Esophagus (tissue), 2 donors: ENCODE measurements around the gene OR6J1. TPM values are rescaled to one million over a fixed set of nuclear protein-coding genes. Genes with fewer than 3 reads are reported as not detected.
"Not testable (repeated sequence)": the region's sequence is repeated elsewhere in the genome, so short reads cannot be mapped to it uniquely, and the experiment has no call there.

Source experiments
- H3K27ac ChIP-seq, 2 donors: one replicate each; pipeline ENCODE4 v1.5.1; 2013; ENCODE audit warnings: low read depth in 2 of 2, mild to moderate bottlenecking in 2 of 2, inconsistent platforms in 1 of 2, low read length in 1 of 2, moderate library complexity in 1 of 2
- H3K27me3 ChIP-seq, 2 donors: one replicate each; pipeline ENCODE4 v1.6.1; 2013; ENCODE audit warnings: low read length in 2 of 2, control low read depth in 1 of 2, mild to moderate bottlenecking in 1 of 2; ENCODE audit not compliant: insufficient read depth in 2 of 2, control insufficient read depth in 1 of 2
- H3K36me3 ChIP-seq, 2 donors: one replicate each; pipeline ENCODE4 v1.6.1; 2013; ENCODE audit warnings: low read length in 1 of 2; ENCODE audit not compliant: control insufficient read depth in 2 of 2, insufficient read depth in 2 of 2
- H3K4me1 ChIP-seq, 2 donors: one replicate each; pipeline ENCODE4 v1.6.1; 2013; ENCODE audit warnings: low read length in 1 of 2; ENCODE audit not compliant: control insufficient read depth in 2 of 2, insufficient read depth in 2 of 2
- H3K4me3 ChIP-seq, 2 donors: one replicate each; pipeline ENCODE4 v1.5.1; 2013; ENCODE audit warnings: low read length in 2 of 2, mild to moderate bottlenecking in 2 of 2, low read depth in 1 of 2, moderate library complexity in 1 of 2
- H3K9me3 ChIP-seq, 2 donors: one replicate each; pipeline ENCODE4 v1.6.1; 2013; ENCODE audit warnings: mild to moderate bottlenecking in 2 of 2, low read depth in 1 of 2, low read length in 1 of 2, moderate library complexity in 1 of 2; ENCODE audit not compliant: control insufficient read depth in 2 of 2, insufficient read depth in 1 of 2
- WGBS, 2 donors: extraction: QIAGEN DNeasy Blood & Tissue Kit; methylation state at CpG; one replicate each; pipeline ENCODE4 v1.1.7; 2013; 5-methylcytosine and 5-hydroxymethylcytosine counted together
- polyA plus RNA-seq, 2 donors: library from polyadenylated mRNA; stranded (reverse); fragments of 200-250 nt; gene quantifications; one replicate each; pipeline ENCODE4 v1.2.3, GENCODE V29; 2013
- donor health status: healthy with polysubstance abuse.
- donor health status: Bipolar disorder and iron deficiency.

OR6J1 gene
- polyA plus RNA-seq, 2 donors, result not detected

- H3K27ac ChIP-seq, result peak within 1 kb of the TSS; percentile 98
- no peaks in the 10 kb centered on the region for H3K36me3 ChIP-seq
- no peaks in the 10 kb centered on the region for H3K27me3 ChIP-seq
- H3K4me3 ChIP-seq, result peak within 1 kb of the TSS; percentile 76 to 84
- H3K4me1 ChIP-seq, result no peaks in the 10 kb centered on the region
- 0% methylated on average over 44 of the region's 44 CpGs for WGBS, 2 donors
- H3K9me3 ChIP-seq, result no peaks in the 10 kb centered on the region
These were observed 54.9 kb downstream of the OR6J1 start, which contains the start of gene DAD1 for GRCh38 chr14:22589096-22589839. DAD1 (minus strand) TSS chr14:22589224; CDS start chr14:22589157, 67 bp downstream.

- Histone ChIP-seq H3K4me3 (peak overlapping the region; percentile 76 to 84), H3K9me3 (no peaks in the 10 kb centered on the region), H3K4me1 (no peaks in the 10 kb centered on the region), H3K27ac (peak overlapping the region; percentile 95 to 96), H3K36me3 (peaks cover 0 to 3% of the 10 kb centered on the region in 2 donors), H3K27me3 (no peaks in the 10 kb centered on the region)
- 1% methylated on average over 17 of the region's 17 CpGs for WGBS, 2 donors
These were observed 55.5 kb downstream of the OR6J1 start for GRCh38 chr14:22588526-22589095.

GRCh38 chr14:22587677-22588422 lies 56.3 kb downstream of the OR6J1 start:
- H3K9me3 ChIP-seq, H3K36me3 ChIP-seq, H3K27me3 ChIP-seq, H3K4me1 ChIP-seq, H3K27ac ChIP-seq: not testable (repeated sequence)
- peak overlapping the region in 1 of 2 donors; percentile 76 for H3K4me3 ChIP-seq
- WGBS, 2 donors, result 61 to 71% methylated on average over 10 of the region's 10 CpGs

- no peaks in the 10 kb centered on the region for H3K27me3 ChIP-seq
- H3K9me3 ChIP-seq, result no peaks in the 10 kb centered on the region
- H3K36me3 ChIP-seq, result peaks cover 0 to 3% of the 10 kb centered on the region in 2 donors
- no peaks in the 10 kb centered on the region for H3K4me1 ChIP-seq
- H3K27ac ChIP-seq, result no peak overlapping the region
- 89 to 93% methylated on average over 5 of the region's 5 CpGs for WGBS, 2 donors
- H3K4me3 ChIP-seq, result no peak overlapping the region
These were observed 56.9 kb downstream of the OR6J1 start for GRCh38 chr14:22587247-22587646.

- H3K9me3 ChIP-seq, result no peaks in the 10 kb centered on the region
- H3K27ac ChIP-seq, result no peak overlapping the region
- peaks cover 0 to 3% of the 10 kb centered on the region in 2 donors for H3K36me3 ChIP-seq
- no peaks in the 10 kb centered on the region for H3K27me3 ChIP-seq
- H3K4me1 ChIP-seq, result no peaks in the 10 kb centered on the region
- WGBS, 2 donors, result 38 to 48% methylated on average over 1 of the region's 1 CpG
- no peak overlapping the region for H3K4me3 ChIP-seq
These were observed 60.2 kb downstream of the OR6J1 start for GRCh38 chr14:22583994-22584393.

Other genes starting within 250 kb of the OR6J1 start
- gene DAD1, start 55.1 kb downstream of the OR6J1 start, polyA plus RNA-seq, result 100 to 1,000 TPM in 1 of 2 donors, 10 to 100 TPM in 1; 77.9 to 243 TPM
- gene ABHD4, start 46.1 kb downstream of the OR6J1 start, polyA plus RNA-seq, result 10 to 100 TPM; 22.8 to 29.5 TPM
- 10 to 100 TPM; 51.6 to 88.9 TPM for gene OXA1L, start 122.3 kb upstream of the OR6J1 start, polyA plus RNA-seq
- gene SLC7A7, start 171.1 kb upstream of the OR6J1 start, polyA plus RNA-seq, result 1 to 10 TPM in 1 of 2 donors, under 1 TPM in 1; 0.98 to 1.5 TPM
- gene MRPL52, start 185.5 kb upstream of the OR6J1 start, polyA plus RNA-seq, result 100 to 1,000 TPM in 1 of 2 donors, 10 to 100 TPM in 1; 99.8 to 182 TPM
- gene MMP14, start 192.2 kb upstream of the OR6J1 start, polyA plus RNA-seq, result 10 to 100 TPM; 54.1 to 81.6 TPM
- 100 to 1,000 TPM in 1 of 2 donors, 10 to 100 TPM in 1; 69.8 to 129 TPM for gene LRP10, start 227.4 kb upstream of the OR6J1 start, polyA plus RNA-seq
- gene REM2, start 238.9 kb upstream of the OR6J1 start, polyA plus RNA-seq, result 1 to 10 TPM in 1 of 2 donors, under 1 TPM in 1; 0.31 to 1.1 TPM